Activated CD4-positive, alpha-beta T cell treated with anti-CD3 and anti-CD28 coated beads, Interleukin-10, Interleukin-2, amounts not matched to agents 100 ng/mL and 50 ng/mL, durations not matched to agents 16 hours and 8 hours (primary cell): ENCODE data around the gene SOS1.
A peak's percentile ranks its signal among the peaks of the same experiment; 100 is the strongest.

ENCODE experiments used
- DNase-seq: peaks from one replicate; pipeline ENCODE4 v3.0.0-alpha.2; 2020

The SOS1 gene

DNA sequence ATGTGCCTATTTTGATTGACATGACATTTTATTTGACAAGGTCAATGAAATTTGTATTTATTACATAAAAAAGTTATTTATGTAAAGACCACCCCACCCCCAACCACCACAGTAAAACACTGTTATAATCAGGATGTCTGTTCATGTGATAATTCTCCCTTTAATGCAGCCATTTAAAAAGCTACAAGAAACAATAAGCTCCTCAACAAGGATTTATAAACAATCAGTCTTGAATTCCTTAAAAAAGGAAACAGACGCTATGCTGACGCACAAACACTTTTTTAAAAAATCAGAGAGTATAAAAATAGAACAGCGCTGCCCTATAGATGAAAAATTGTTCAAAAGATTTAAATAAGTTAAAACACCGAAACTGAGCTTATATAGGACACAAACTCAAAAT lies 102.2 kb downstream of the SOS1 start:
- no peak for DNase-seq

DNA sequence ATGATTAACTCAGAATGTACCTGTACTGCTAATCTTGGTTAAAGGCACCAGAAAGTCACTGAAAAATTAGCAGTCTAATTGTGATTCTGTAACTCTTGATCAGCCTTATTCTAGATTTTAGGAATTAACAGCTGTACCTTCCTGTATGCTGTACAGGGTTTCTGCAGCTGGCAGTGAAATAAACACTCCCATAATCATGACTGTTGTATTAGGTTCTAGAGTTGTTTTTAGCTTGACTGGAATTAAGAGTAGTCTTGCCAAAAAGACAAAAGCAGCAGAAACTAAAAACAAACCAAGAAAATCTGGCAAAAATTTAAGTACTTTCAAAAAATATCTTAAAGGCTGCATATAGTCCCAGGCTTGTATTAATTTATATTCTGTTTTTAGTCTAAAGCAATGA lies 103.5 kb downstream of the SOS1 start:
- no peak for DNase-seq

DNA sequence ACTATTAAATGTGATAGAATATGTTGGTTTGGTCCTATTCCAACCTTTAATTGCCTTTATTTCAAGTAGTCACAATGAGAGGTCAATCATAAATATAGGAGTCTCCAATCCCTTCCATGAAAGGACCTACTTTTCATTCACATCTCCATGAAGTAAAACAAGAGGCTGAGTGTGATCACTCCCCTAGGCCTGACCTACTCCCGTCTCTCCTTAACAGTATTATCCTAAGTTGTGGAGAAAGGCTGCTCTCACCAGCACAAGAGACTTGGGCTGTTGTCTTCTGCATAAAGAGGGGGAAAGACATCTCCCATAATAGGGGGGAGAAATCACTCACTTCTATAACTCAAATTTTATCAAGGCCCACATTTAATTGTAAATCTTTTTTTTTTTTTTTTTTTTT lies 105.4 kb downstream of the SOS1 start:
- DNase-seq: no peak

DNA sequence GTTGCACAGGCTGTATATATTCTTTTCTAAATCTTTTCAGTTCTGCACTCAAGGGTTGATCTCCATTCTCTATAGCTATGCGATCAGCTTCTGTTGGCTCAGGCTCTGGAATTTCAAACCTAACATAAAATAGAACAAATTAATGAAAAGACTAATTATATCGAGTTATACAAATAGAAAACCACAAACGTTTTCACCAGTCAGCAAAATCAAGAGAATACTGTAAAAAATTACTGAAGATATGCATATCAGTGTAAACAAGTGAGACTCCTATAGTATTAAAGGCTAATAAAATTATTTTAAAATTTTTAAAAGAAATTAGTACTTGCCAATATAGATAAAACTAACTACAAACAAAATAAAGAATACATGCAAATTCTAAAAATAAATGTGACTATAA lies 107.0 kb downstream of the SOS1 start:
- no peak for DNase-seq

DNA sequence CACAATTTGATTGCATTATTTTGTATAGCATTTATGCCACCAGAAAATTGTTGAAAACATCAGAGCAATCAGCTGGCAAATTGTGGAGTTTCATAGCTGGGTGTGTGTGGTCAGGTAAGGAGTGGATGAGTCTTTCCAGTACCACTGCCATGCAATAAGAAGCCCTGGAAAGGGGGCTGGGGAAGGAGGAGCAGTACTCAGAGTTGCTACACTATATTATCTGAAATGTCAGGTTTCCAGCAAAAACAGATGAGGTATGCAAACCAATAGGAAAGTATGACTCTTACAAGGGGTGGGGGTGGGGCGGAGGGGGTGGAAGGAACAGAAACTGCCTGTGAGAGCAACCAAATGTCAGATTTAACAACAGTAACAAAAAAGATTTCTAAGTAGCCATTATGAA lies 112.2 kb downstream of the SOS1 start:
- peak; percentile 17 for DNase-seq

DNA sequence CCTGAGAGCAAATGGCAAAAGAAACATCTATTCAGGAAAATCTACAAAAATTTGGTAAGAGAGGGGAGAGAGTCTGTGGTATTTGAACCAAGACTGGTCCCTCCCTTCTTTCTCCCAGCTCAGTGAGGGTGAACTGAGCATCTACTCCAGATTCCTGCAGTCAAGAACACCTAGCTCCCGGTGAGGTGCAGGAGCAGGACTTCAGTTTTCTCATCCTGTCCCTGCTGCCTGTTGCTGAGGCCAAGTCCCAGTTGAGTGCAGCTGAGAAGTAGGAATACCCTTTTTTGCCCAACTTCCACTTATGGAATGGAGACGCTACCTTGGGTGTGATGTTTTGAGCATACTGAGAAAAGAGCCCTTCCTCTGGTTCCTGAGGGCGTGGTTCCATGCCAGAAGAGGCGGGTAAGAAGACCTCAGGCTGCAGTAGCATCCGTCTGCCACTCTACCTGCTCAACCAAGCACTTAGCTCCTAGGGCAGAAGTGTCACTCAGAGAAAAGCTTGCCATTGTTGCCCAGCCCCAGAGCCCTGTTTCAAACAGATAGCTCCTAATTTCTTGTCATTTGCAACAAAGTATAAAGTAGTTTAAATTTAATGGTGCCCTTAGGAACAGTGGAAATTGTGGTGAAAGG lies 112.9 kb downstream of the SOS1 start:
- no peak for DNase-seq

DNA sequence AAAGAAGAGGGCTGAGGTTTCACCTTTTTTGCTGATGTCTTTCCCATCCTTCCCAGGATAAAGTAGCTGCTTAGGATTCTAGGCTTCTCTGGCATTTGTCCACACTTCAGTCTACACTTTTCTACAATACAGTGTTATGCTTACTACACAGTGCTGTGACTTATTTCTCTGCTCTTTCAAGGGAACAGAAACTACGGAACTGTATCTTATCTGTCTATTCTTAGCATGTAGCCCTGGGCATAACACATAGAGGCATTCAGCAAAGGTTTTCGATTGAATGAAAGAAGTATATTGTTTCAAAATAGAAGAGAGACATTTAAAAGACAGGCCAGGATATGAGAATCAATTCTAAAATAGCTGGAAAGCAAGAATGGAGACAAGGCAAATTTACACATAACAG lies 120.3 kb downstream of the SOS1 start:
- no peak for DNase-seq

DNA sequence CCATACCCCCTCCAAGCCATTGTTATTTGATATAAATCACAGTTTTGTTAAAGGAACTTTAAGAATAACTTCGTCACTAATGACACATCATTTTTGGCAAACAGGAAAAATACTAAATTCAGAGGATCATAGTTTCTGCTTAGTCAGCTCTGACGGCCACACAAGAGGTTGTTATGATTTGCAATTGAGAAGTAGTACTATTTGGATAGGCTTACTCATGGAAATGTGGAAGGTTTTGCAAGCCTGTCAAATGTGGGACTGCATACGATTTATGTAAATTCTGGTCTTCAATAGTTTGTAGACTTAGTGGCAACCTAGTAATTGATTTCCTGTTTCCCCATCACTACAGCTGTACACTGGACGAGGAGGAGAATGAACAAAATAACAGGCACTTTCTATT lies 123.1 kb downstream of the SOS1 start:
- DNase-seq: no peak

DNA sequence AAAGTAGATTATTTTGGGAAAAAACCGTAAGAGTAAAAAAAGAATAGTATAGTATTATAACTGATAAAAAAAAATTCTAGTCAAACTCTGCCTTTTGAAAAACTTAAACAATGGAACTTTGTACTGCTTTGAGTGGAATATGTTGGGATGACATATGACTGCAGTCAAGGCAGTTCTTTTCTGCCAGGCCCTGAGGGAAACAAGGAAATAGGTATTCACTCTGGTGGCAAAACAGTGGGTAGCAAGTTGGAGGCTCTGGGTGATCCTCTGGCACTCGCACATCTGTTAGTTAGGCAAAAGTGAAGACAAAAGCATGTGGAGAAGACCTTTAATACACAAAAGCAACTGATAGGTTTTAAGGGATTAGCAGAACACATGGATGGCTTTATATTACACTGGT lies 129.0 kb downstream of the SOS1 start:
- no peak for DNase-seq

DNA sequence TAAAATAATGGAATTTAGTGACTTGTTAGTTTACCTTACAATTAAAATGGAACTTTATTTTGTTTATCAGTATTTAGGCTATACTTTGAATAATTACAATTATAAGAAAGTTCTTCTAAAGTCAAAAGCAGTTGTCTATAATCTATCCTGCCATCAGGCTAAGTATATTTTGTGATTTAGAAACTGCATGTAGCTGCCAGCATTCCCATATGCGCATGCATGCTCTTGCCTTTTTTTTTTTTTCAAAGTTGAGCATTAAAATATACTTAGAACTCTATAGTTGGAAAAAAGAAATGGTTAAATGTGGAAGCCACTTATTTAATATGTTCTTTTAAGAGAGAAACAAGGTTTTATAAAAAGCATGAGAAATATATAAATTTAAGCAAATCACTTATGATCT lies 132.1 kb downstream of the SOS1 start:
- no peak for DNase-seq

DNA sequence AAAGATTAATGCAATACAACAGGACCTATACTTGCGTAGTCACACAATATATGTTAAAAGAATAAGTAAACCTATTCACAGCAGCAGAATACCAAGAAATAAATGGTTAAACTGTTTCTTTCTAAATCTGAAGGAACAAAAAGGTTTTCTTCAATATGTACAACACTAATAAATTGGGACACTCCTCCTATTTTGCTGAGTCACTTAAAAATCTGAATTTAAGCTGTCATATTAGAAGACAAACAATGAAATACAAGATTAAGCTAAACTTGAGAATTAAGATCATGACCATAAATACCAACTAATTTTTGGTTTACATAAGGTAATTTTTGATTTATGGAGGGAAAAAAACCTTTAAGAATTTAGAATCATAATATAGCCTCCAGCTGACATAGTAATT lies 138.4 kb downstream of the SOS1 start:
- DNase-seq: no peak

DNA sequence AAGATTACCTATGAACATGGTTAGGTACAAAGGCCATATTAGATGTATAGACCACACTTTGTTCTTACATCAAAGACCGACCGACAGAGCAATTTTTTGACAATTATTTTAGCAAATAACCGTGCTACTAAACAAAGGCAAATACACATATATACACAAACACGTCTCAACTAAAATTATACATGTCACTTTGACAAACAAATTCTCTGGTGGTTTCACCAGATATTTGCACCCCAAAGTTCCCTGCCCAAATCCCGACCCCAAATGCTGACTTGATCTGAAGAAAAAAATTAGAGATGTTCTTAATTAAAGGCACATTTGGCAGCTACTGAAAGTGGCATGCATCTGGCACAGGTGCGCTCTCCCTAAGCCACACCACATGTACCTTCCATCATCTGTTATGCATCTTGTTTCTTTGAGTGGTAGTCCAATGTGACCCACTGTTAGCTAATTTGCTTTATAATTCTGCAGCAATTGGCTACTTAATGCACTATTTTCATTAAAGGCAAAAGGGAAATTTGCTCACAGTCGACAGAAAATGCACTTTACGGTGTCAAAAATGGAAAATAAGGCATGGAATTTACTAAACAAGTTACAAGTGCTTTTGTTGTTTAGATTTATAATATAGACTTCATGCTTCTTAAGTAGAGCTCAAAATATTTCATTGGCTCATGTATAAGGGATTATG lies 139.0 kb downstream of the SOS1 start:
- DNase-seq: no peak

DNA sequence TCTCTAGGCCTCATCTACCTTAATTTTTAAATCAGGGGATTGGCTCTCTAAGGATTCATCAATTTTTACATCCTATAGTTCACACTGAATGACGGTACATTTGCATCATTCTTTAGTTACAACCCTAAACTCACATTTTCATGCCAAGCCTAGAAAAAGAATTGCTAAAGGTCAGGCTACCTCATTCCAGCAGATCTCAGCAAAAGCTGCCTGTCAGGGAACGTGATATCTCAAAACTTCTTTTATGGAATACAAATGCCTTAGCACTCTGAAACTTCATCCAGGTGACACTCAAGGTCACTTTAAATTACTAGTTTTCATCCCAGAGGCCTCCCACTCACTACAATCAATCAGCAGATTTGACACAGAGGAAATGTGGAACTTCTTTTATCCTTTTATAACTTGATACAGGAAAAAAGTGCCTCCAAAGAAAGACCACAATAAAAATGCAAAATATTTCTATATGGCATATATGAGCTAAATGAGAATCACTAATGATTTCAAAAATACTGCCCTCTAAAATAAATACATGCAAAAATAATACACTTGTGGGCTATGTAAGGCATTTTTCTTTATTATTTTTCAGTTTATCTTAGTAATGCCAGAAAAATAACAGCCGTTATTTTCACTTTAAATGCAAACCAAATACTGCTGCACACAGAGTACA lies 139.7 kb downstream of the SOS1 start:
- no peak for DNase-seq

DNA sequence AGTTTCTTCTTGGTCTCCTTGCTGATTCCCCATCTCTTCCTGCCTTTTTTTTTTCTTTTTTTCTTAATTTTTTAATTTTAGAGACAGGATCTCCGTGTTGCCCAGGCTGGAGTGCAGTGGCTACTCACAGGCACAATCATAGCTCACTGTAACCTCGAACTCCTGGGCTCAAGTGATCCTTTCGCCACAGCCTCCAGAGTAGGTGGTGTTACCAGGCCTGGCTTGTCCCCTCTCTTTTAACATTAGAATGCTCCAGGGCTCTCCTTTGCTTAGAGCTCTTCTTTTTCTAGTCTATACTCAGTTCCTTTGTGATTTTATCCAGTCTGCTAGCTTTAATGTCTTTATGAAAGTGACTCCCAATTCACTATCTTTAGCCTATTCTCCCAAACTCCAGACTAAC lies 141.9 kb downstream of the SOS1 start:
- DNase-seq: no peak

DNA sequence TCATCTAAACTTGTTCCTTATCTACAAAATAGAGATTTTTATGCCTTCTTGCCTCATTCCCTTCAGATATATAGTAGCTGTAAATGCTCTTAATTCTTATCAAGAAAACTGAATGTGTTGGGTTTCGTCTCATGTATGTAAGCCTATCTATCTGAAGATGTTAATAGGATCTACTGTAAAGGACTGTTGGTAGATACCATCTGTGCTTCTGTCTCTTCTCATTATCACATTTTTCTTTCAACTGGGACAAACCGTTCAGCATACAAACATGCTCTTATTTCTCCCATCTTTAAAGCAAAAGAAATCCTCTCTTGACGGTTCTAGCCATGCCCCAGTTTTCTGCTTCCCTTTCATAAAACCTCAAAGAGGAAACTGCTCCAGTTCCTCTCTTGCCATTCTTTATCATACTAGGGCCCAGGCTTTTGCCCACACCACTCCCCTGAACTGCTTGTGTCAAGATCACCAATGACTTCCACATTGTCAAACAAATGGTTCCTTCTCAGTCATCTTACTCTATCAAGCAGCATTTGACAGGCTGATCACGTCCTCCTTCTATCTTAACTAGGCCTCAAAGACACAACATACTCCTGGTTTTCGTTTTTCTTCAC lies 142.5 kb downstream of the SOS1 start:
- no peak for DNase-seq

DNA sequence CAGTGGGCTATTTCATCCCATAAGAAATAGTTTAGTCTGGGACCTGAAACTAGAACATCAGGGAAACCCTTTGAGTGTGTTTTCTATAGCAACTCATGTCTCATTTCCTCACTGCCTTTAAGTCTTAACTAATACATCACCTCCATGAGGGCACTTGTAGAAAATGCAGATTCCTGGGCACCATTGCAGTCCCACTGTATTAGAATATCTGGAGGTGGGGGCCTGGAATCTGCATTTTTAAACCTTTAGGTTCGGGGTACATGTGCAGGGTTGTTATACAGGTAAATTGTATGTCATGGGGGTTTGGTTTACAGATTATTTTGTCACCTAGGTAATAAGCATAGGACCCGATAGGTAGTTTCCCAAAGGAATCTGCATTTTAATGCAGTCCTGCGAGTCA lies 143.8 kb downstream of the SOS1 start:
- no peak for DNase-seq

DNA sequence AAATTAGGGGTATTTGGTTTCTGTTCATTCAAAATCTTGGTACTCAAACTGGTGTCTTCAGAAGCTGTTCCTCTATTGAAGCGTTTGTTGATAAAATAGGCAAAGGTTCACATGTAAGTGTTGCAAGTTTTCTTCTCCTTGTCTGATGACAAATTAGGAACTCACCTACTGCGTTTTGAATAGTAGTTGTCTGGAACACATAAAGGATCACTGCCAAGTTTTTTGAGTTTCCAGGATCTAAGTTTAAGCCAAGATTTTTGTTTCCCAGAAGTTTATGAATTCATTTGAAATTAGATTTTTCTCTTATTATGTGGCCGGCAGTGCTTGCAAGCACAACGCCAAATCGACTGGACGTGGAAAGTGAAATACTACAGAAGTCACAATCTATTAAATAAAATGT lies 145.8 kb downstream of the SOS1 start:
- no peak for DNase-seq

DNA sequence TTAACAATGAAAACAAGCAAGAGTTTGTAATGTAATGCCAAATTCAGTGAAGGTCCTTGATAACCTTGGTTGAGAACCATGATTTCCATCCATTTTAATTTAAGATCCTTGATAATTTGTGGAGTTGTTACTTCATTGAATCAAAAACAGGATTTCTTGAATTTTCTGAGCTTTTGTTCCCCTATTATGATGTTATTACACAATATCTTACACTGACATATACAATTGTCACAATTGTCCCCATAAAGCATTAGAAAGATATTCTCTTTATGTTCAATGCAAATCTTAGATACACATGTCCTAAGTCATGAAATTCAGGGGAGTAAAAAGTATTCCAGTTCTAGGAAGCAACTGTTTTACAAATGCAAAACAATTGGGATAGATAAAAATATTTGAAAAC lies 147.6 kb downstream of the SOS1 start:
- DNase-seq: no peak

DNA sequence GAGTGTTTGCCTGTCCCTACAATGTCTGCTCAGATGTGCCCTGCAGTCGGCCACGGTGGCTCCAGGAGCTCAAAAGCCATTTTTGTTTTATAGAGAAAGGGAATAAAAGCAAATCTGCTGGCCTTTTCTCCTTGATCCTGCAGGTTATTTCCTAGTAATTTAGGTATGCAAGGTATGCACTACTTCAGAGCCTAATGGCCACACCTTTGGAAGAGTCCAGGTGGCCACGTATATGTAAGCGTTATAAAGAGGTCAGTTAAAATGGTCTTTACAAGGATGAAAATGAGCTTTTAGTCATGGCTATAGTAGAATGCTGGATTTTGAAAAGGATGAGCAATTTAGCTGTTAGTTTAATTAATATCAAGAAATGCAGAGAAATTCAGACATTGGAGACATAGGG lies 149.5 kb downstream of the SOS1 start:
- no peak for DNase-seq

DNA sequence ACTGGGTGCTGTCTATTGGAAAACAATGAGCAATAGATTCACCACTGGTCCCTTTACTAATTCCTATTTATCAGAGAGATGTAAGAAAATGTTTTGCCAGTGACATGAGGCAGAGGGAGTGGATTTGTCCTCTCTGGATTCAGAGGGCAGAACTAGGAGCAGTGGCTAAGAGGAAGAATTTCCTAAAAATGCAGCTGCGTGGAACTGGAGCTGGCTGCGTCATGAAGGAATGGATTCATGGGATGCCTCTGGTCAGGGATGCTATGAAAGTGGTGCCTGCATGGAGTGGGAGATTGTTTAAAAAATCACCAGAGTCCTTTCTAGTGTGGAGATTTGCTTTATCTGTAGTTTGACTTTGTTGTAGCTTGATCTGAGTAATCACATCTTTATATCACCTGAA lies 152.8 kb downstream of the SOS1 start:
- DNase-seq: no peak

DNA sequence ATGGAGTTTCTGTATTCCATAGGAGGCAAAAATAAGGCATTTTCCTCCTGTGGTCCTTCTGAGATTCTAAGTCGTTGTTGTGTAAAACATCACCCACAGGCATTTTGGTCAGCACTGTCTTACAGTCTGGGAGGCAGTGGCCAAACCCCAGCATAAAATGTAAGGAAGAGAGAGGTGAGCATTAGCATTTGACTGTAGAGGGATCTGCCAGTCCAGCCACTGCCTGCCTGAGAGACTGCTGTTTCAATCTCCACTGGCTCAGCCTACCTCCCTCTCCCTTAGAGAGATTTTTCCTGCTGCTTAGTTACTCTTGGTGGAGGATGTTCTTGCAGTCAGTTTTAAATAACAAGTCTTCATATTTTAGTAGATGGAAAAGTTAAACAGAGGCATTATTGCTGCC lies 154.2 kb downstream of the SOS1 start:
- no peak for DNase-seq

DNA sequence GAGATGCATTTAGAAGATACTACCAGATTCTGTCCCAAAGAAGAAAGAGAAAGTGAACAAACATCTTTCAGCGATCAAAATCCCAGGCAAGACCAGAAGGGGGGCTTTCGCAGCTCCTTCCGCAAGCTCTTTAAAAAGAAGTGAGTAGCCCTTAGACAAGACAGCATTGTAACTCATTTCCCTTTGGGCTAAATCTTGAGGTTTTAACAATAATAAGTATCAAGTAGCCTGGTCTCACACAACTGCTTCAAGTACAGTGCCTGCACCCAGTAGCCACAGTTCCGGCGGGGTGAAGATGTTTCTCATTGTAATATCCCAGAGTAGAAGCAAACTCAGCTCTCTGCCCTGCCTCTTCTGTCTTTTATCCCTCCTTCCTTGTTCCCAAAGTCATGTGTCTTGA lies 154.8 kb downstream of the SOS1 start:
- no peak for DNase-seq

DNA sequence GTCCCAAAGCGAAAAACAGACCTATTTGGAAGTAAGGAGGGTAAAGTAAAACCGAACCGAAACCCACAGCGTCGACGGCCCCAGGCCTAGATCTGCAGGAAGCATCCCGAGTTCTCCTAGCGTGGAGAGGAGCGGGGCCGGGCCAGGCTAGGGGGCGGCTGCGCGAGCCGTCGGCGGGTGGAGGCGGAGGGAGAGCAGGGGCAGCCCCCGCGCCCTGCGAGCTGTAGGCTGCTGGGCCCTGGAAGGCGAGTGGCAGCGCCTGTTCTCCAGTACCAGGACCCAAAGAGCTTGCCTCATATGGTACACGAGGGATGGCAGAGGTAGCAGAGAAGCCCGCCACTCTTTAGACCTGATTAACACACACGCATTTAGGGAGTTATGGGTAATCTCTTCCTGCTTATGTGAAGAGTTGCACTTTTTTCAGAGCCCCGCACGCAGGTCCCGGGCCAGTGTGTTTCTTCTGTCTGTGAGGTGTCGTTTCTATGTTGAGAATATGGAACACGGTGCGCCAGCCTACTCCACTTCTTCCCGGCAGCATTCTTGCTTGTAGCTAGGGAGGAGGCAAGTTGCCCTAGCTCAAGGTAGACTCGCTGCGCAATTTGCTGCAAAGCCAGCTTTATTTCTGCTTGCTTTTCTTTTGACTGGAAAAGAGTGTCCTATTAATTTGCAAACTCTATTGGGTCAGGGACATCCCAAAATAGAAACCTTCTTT lies 160.1 kb downstream of the SOS1 start:
- no peak for DNase-seq
